Measurements from ENCODE around the gene IRAG1.

GRCh38 chr11:10683429-10683828 lies 10.1 kb downstream of the IRAG1 start:
- TF ChIP-seq IKZF3 (tag by site-specific recombination; IDR thresholded peaks at IDR 0.05) (no peak), ZNF777 (tag by site-specific recombination; IDR thresholded peaks at IDR 0.05; ENCODE audit: borderline replicate concordance) (no peak), CTCF (tag by site-specific recombination; IDR thresholded peaks at IDR 0.05) (no peak), ZNF544 (tag by site-specific recombination; IDR thresholded peaks at IDR 0.05) (no peak), EGR2 (tag by site-specific recombination; IDR thresholded peaks at IDR 0.05; ENCODE audit: low read depth) (no peak), ZNF155 (tag by site-specific recombination; IDR thresholded peaks at IDR 0.05) (no peak), ZBTB1 (tag by site-specific recombination; IDR thresholded peaks at IDR 0.05) (no peak), ZNF791 (tag by site-specific recombination; IDR thresholded peaks at IDR 0.05) (no peak), ZNF76 (tag by site-specific recombination; IDR thresholded peaks at IDR 0.05; ENCODE audit: borderline replicate concordance, low read depth) (no peak), ZBTB49 (tag by site-specific recombination; IDR thresholded peaks at IDR 0.05; ENCODE audit: low read depth) (no peak), OVOL3 (tag by site-specific recombination; IDR thresholded peaks at IDR 0.05) (no peak)
